ENCODE results near the gene CD209. TPM values are rescaled to one million over a fixed set of nuclear protein-coding genes. Genes with fewer than 3 reads are reported as not detected.

The CD209 gene
- total RNA-seq, result not detected in 2 replicates

GRCh38 chr19:7746903-7747884 lies at the start of gene CD209:
CD209 (minus strand) TSS chr19:7747534; CDS start chr19:7747511, 23 bp downstream.

GRCh38 chr19:7762719-7763293 lies 15.5 kb upstream of the CD209 start, which contains the start of gene CLEC4M:
CLEC4M (plus strand) TSS chr19:7763243; CDS start chr19:7763267, 24 bp downstream.

GRCh38 chr19:7732045-7732444 lies 15.3 kb downstream of the CD209 start, which contains the start of gene CLEC4G:
CLEC4G (minus strand) TSS chr19:7732110; CDS start chr19:7732102, 8 bp downstream.

GRCh38 chr19:7701654-7702457 lies 45.5 kb downstream of the CD209 start, which contains the start of gene FCER2:
FCER2 (minus strand) TSS chr19:7702131; CDS start chr19:7699760, 2,371 bp downstream.

Other genes with a start within 250 kb of the CD209 start
- gene ZNF358, start 231.4 kb downstream of the CD209 start, total RNA-seq, result 18.0 and 42.2 TPM in 2 replicates
- 7.1 and 8.4 TPM in 2 replicates for gene MCOLN1, start 224.9 kb downstream of the CD209 start, total RNA-seq
- 78.7 and 155 TPM in 2 replicates for gene PNPLA6, start 211.8 kb downstream of the CD209 start, total RNA-seq
- gene CAMSAP3, start 151.7 kb downstream of the CD209 start, total RNA-seq, result under 0.01 TPM in 1 of 2 replicates, not detected in the other
- gene XAB2, start 118.0 kb downstream of the CD209 start, total RNA-seq, result 38.7 TPM in 2 replicates
- 7.3 and 14.4 TPM in 2 replicates for gene PET100, start 117.7 kb downstream of the CD209 start, total RNA-seq
- not detected in 2 replicates for gene PCP2, start 113.8 kb downstream of the CD209 start, total RNA-seq
- gene STXBP2, start 110.4 kb downstream of the CD209 start, total RNA-seq, result 7.4 and 9.0 TPM in 2 replicates
- not detected in 2 replicates for gene RETN, start 78.5 kb downstream of the CD209 start, total RNA-seq
- gene MCEMP1, start 70.4 kb downstream of the CD209 start, total RNA-seq, result not detected in 2 replicates
- 55.4 and 125 TPM in 2 replicates for gene TRAPPC5, start 66.7 kb downstream of the CD209 start, total RNA-seq
- gene FCER2, start 45.4 kb downstream of the CD209 start, total RNA-seq, result not detected in 2 replicates
- gene CLEC4G, start 15.4 kb downstream of the CD209 start, total RNA-seq, result not detected in 2 replicates
- not detected in 2 replicates for gene CLEC4M, start 15.7 kb upstream of the CD209 start, total RNA-seq
- gene EVI5L, start 82.7 kb upstream of the CD209 start, total RNA-seq, result 19.2 and 32.6 TPM in 2 replicates
- under 0.01 TPM in 1 of 2 replicates, not detected in the other for gene PRR36, start 126.9 kb upstream of the CD209 start, total RNA-seq
- 6.0 and 7.4 TPM in 2 replicates for gene LRRC8E, start 141.0 kb upstream of the CD209 start, total RNA-seq
- 9.5 and 14.1 TPM in 2 replicates for gene MAP2K7, start 156.3 kb upstream of the CD209 start, total RNA-seq
- 0.58 and 4.1 TPM in 2 replicates for gene TGFBR3L, start 167.3 kb upstream of the CD209 start, total RNA-seq
- gene SNAPC2, start 172.8 kb upstream of the CD209 start, total RNA-seq, result 22.3 and 36.7 TPM in 2 replicates
- 1.7 and 2.5 TPM in 2 replicates for gene CTXN1, start 178.6 kb upstream of the CD209 start, total RNA-seq
- gene TIMM44, start 196.1 kb upstream of the CD209 start, total RNA-seq, result 46.3 and 48.9 TPM in 2 replicates

Data from smooth muscle cell of trachea (primary cell).